Measurements from ENCODE around the gene GALNT4.

Gene GALNT4

GRCh38 chr12:89486264-89486663 is 38.3 kb downstream of the GALNT4 start:
- DNase-seq (ENCODE audit: insufficient read length) (no peak), FAIRE-seq (no peak)
- TF ChIP-seq TAF1 (IDR thresholded peaks at IDR 0.05; ENCODE audit: borderline replicate concordance, low read depth, low read length) (no peak), POLR2A (IDR thresholded peaks at IDR 0.05; ENCODE audit: low read depth, low read length) (no peak), POLR2AphosphoS5 (IDR thresholded peaks at IDR 0.05; ENCODE audit: low read depth, low read length) (no peak)

GRCh38 chr12:89484470-89484869 is 40.1 kb downstream of the GALNT4 start:
- TF ChIP-seq POLR2AphosphoS5 (IDR thresholded peaks at IDR 0.05; ENCODE audit: low read depth, low read length) = no peak
- FAIRE-seq (no peak), DNase-seq (ENCODE audit: insufficient read length) (no peak)

GRCh38 chr12:89481213-89481914 is 43.2 kb downstream of the GALNT4 start:
- no peak for DNase-seq (ENCODE audit: insufficient read length)

GRCh38 chr12:89479982-89480381 is 44.6 kb downstream of the GALNT4 start:
- FAIRE-seq = no peak
- TF ChIP-seq POLR2AphosphoS5 (IDR thresholded peaks at IDR 0.05; ENCODE audit: low read depth, low read length) (no peak), POLR2A (IDR thresholded peaks at IDR 0.05; ENCODE audit: low read depth, low read length) (no peak), TAF1 (IDR thresholded peaks at IDR 0.05; ENCODE audit: borderline replicate concordance, low read depth, low read length) (no peak)
- DNase-seq (ENCODE audit: insufficient read length) = no peak

More at GRCh38 chr12:89481213-89481914, 43.2 kb downstream of the GALNT4 start:
- FAIRE-seq = no peak
- TF ChIP-seq POLR2A (IDR thresholded peaks at IDR 0.05; ENCODE audit: low read depth, low read length) (no peak), POLR2AphosphoS5 (IDR thresholded peaks at IDR 0.05; ENCODE audit: low read depth, low read length) (no peak), TAF1 (IDR thresholded peaks at IDR 0.05; ENCODE audit: borderline replicate concordance, low read depth, low read length) (no peak)

GRCh38 chr12:89477633-89478279 is 46.8 kb downstream of the GALNT4 start:
- TF ChIP-seq TAF1 (IDR thresholded peaks at IDR 0.05; ENCODE audit: borderline replicate concordance, low read depth, low read length) = no peak
- no peak for FAIRE-seq
- no peak for DNase-seq (ENCODE audit: insufficient read length)

GRCh38 chr12:89476904-89477595 is 47.5 kb downstream of the GALNT4 start:
- FAIRE-seq (no peak), DNase-seq (ENCODE audit: insufficient read length) (no peak)
- TF ChIP-seq TAF1 (IDR thresholded peaks at IDR 0.05; ENCODE audit: borderline replicate concordance, low read depth, low read length) (no peak), POLR2AphosphoS5 (IDR thresholded peaks at IDR 0.05; ENCODE audit: low read depth, low read length) (no peak), POLR2A (IDR thresholded peaks at IDR 0.05; ENCODE audit: low read depth, low read length) (no peak)

GRCh38 chr12:89476232-89476631 is 48.4 kb downstream of the GALNT4 start:
- DNase-seq (ENCODE audit: insufficient read length) = no peak
- TF ChIP-seq TAF1 (IDR thresholded peaks at IDR 0.05; ENCODE audit: borderline replicate concordance, low read depth, low read length) = no peak
- FAIRE-seq = no peak

- no peak for DNase-seq (ENCODE audit: insufficient read length)
These were observed 49.2 kb downstream of the GALNT4 start for GRCh38 chr12:89475203-89475990.

GRCh38 chr12:89474615-89475014 is 50.0 kb downstream of the GALNT4 start:
- no peak for FAIRE-seq
- no peak for DNase-seq (ENCODE audit: insufficient read length)
- TF ChIP-seq TAF1 (IDR thresholded peaks at IDR 0.05; ENCODE audit: borderline replicate concordance, low read depth, low read length) (no peak), POLR2AphosphoS5 (IDR thresholded peaks at IDR 0.05; ENCODE audit: low read depth, low read length) (no peak), POLR2A (IDR thresholded peaks at IDR 0.05; ENCODE audit: low read depth, low read length) (no peak)

More at GRCh38 chr12:89475203-89475990, 49.2 kb downstream of the GALNT4 start:
- no peak for TF ChIP-seq TAF1 (IDR thresholded peaks at IDR 0.05; ENCODE audit: borderline replicate concordance, low read depth, low read length)
- no peak for TF ChIP-seq POLR2A (IDR thresholded peaks at IDR 0.05; ENCODE audit: low read depth, low read length)
- no peak for TF ChIP-seq POLR2AphosphoS5 (IDR thresholded peaks at IDR 0.05; ENCODE audit: low read depth, low read length)
- no peak for FAIRE-seq
